Coronary artery (tissue), 2 donors: Measurements from ENCODE around the gene SPATA2.
"Not testable (repeated sequence)": the region's sequence is repeated elsewhere in the genome, so short reads cannot be mapped to it uniquely, and the experiment has no call there.

Experiments used
- DNase-seq: peaks from one replicate; pipeline ENCODE4 v3.0.0-alpha.2; 2017; ENCODE audit warnings: low spot score
- H3K27ac ChIP-seq, 2 donors: fragments of 200-600 bp; sonication (generic); one replicate each; pipeline ENCODE4 v1.5.1; 2016 to 2019
- H3K4me3 ChIP-seq: fragments of 200-600 bp; sonication (generic); 2 replicates; pipeline ENCODE4 v1.5.1; 2016; ENCODE audit warnings: mild to moderate bottlenecking, moderate library complexity
- CTCF ChIP-seq: fragments of 200-600 bp; sonication (generic); IDR thresholded peaks from one replicate; pipeline ENCODE4 v1.5.1; 2019; ENCODE audit warnings: antibody characterized with exemption

SPATA2 gene

GRCh38 chr20:49915380-49916145 is at the start of gene SPATA2:
Gene SPATA2 (minus strand): TSS chr20:49915529. CDS start chr20:49908490, 7,039 bp downstream.
- TF ChIP-seq CTCF = no peak
- DNase-seq = peak; percentile 97
- peak within 1 kb of the TSS; percentile 98 for H3K4me3 ChIP-seq

GRCh38 chr20:49961413-49961812 is 46.1 kb upstream of the SPATA2 start:
- Histone ChIP-seq H3K4me3 (no peak overlapping the region), H3K27ac (no peak overlapping the region)
- no peak for DNase-seq
- no peak for TF ChIP-seq CTCF

More at GRCh38 chr20:49915380-49916145, at the start of gene SPATA2:
- H3K27ac ChIP-seq = peak within 1 kb of the TSS; percentile 94 to 99

GRCh38 chr20:49957089-49957938 is 42.0 kb upstream of the SPATA2 start:
- DNase-seq, H3K4me3 ChIP-seq, H3K27ac ChIP-seq: not testable (repeated sequence)

- H3K27ac ChIP-seq = no peak overlapping the region
- no peak for DNase-seq
- TF ChIP-seq CTCF = no peak
- H3K4me3 ChIP-seq = no peak overlapping the region
Measured at GRCh38 chr20:49956689-49957088, 41.4 kb upstream of the SPATA2 start.

GRCh38 chr20:49955830-49956396 is 40.6 kb upstream of the SPATA2 start:
- H3K27ac ChIP-seq, DNase-seq, H3K4me3 ChIP-seq: not testable (repeated sequence)

- no peak for TF ChIP-seq CTCF
- Histone ChIP-seq H3K4me3 (no peak overlapping the region), H3K27ac (no peak overlapping the region)
- DNase-seq = no peak
Measured at GRCh38 chr20:49955167-49955566, 39.8 kb upstream of the SPATA2 start.

- no peak overlapping the region for H3K4me3 ChIP-seq
- H3K27ac ChIP-seq = no peak overlapping the region
- no peak for TF ChIP-seq CTCF
- DNase-seq = no peak
Measured at GRCh38 chr20:49951151-49951550, 35.8 kb upstream of the SPATA2 start.
